Ishikawa (cell line): Measurements from ENCODE around the gene VEZF1.

Experiments
- TF ChIP-seq, protein P1 (sequence below): IDR thresholded peaks from 2 replicates; pipeline ENCODE4 v1.6.1; 2012
- TF ChIP-seq, protein P2 (sequence below): IDR thresholded peaks from 2 replicates; pipeline ENCODE4 v1.6.1; 2012; ENCODE audit warnings: low read depth, mild to moderate bottlenecking

DNA sequence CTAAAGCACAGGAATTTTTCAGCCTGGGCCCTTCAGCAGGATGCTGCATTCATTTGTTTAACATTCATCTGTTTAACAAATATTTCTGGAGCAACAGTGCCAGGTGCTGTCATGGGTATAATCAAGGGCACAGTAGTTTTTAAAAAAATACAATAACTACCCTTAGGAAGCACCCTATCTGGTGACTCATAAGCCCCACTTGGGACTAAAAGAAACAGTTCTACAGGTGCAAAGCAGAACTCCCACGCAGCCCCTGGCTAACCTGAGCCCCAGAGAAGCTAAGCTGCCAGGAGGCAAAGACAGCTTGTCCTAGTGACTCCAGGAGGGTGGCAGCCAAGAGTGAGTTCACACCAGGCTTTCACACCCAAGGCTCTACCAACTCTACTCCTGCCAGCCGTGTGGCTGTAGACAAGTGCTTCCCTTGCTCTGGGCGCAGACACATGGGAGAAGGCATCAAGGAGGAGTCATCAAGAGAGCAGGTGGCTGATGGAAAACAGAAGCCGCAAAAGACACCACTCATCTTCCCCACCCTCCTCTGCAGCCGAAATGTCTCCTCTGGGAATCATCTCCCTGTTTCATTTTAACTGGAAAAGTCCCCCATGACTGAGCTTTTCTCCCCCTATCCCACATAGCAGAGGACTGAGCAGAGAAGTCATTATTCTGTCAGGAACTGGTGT, 47.3 kb downstream of the VEZF1 start:
- TF ChIP-seq, protein P1, sequence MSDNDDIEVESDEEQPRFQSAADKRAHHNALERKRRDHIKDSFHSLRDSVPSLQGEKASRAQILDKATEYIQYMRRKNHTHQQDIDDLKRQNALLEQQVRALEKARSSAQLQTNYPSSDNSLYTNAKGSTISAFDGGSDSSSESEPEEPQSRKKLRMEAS = no peak
- TF ChIP-seq, protein P2, sequence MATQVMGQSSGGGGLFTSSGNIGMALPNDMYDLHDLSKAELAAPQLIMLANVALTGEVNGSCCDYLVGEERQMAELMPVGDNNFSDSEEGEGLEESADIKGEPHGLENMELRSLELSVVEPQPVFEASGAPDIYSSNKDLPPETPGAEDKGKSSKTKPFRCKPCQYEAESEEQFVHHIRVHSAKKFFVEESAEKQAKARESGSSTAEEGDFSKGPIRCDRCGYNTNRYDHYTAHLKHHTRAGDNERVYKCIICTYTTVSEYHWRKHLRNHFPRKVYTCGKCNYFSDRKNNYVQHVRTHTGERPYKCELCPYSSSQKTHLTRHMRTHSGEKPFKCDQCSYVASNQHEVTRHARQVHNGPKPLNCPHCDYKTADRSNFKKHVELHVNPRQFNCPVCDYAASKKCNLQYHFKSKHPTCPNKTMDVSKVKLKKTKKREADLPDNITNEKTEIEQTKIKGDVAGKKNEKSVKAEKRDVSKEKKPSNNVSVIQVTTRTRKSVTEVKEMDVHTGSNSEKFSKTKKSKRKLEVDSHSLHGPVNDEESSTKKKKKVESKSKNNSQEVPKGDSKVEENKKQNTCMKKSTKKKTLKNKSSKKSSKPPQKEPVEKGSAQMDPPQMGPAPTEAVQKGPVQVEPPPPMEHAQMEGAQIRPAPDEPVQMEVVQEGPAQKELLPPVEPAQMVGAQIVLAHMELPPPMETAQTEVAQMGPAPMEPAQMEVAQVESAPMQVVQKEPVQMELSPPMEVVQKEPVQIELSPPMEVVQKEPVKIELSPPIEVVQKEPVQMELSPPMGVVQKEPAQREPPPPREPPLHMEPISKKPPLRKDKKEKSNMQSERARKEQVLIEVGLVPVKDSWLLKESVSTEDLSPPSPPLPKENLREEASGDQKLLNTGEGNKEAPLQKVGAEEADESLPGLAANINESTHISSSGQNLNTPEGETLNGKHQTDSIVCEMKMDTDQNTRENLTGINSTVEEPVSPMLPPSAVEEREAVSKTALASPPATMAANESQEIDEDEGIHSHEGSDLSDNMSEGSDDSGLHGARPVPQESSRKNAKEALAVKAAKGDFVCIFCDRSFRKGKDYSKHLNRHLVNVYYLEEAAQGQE = no peak
